ENCODE results near the gene ARHGEF39.
"Not testable (repeated sequence)": the region's sequence is repeated elsewhere in the genome, so short reads cannot be mapped to it uniquely, and the experiment has no call there.

ARHGEF39 gene

GRCh38 chr9:35643046-35643445 is 21.9 kb downstream of the ARHGEF39 start:
- Histone ChIP-seq H3K27me3 (replicated peaks; ENCODE audit: control insufficient read depth, insufficient read depth, low read length) (no peaks in the 10 kb centered on the region), H3K9ac (ENCODE audit: low read length) (no peak overlapping the region), H3K4me3 (ENCODE audit: low read length) (no peak overlapping the region), H3K36me3 (ENCODE audit: control insufficient read depth, insufficient read depth, low read length, severe bottlenecking) (no peaks in the 10 kb centered on the region), H3K4me1 (ENCODE audit: control insufficient read depth, insufficient read depth, low read length) (peaks cover 54% of the 10 kb centered on the region), H3K9me3 (ENCODE audit: control insufficient read depth, low read length) (no peaks in the 10 kb centered on the region)
- DNase-seq (ENCODE audit: low read depth), result no peak

GRCh38 chr9:35641478-35641877 is 23.5 kb downstream of the ARHGEF39 start:
- H3K4me1 ChIP-seq (ENCODE audit: control insufficient read depth, insufficient read depth, low read length), result peaks cover 42% of the 10 kb centered on the region
- H3K36me3 ChIP-seq (ENCODE audit: control insufficient read depth, insufficient read depth, low read length, severe bottlenecking); H3K4me3 ChIP-seq (ENCODE audit: low read length); H3K9me3 ChIP-seq (ENCODE audit: control insufficient read depth, low read length); H3K27me3 ChIP-seq (replicated peaks; ENCODE audit: control insufficient read depth, insufficient read depth, low read length); DNase-seq (ENCODE audit: low read depth); H3K9ac ChIP-seq (ENCODE audit: low read length): not testable (repeated sequence)

GRCh38 chr9:35640431-35640830 is 24.6 kb downstream of the ARHGEF39 start:
- H3K27me3 ChIP-seq (replicated peaks; ENCODE audit: control insufficient read depth, insufficient read depth, low read length); DNase-seq (ENCODE audit: low read depth); H3K36me3 ChIP-seq (ENCODE audit: control insufficient read depth, insufficient read depth, low read length, severe bottlenecking); H3K9ac ChIP-seq (ENCODE audit: low read length); H3K9me3 ChIP-seq (ENCODE audit: control insufficient read depth, low read length); H3K4me3 ChIP-seq (ENCODE audit: low read length): not testable (repeated sequence)
- H3K4me1 ChIP-seq (ENCODE audit: control insufficient read depth, insufficient read depth, low read length), result peaks cover 40% of the 10 kb centered on the region

GRCh38 chr9:35639631-35640030 is 25.4 kb downstream of the ARHGEF39 start:
- Histone ChIP-seq H3K27me3 (replicated peaks; ENCODE audit: control insufficient read depth, insufficient read depth, low read length) (no peaks in the 10 kb centered on the region), H3K9me3 (ENCODE audit: control insufficient read depth, low read length) (no peaks in the 10 kb centered on the region), H3K4me3 (ENCODE audit: low read length) (no peak overlapping the region), H3K36me3 (ENCODE audit: control insufficient read depth, insufficient read depth, low read length, severe bottlenecking) (no peaks in the 10 kb centered on the region), H3K4me1 (ENCODE audit: control insufficient read depth, insufficient read depth, low read length) (peaks cover 33% of the 10 kb centered on the region), H3K9ac (ENCODE audit: low read length) (no peak overlapping the region)
- no peak for DNase-seq (ENCODE audit: low read depth)

- not testable (repeated sequence) for H3K9me3 ChIP-seq (ENCODE audit: control insufficient read depth, low read length); H3K36me3 ChIP-seq (ENCODE audit: control insufficient read depth, insufficient read depth, low read length, severe bottlenecking); H3K27me3 ChIP-seq (replicated peaks; ENCODE audit: control insufficient read depth, insufficient read depth, low read length); H3K4me3 ChIP-seq (ENCODE audit: low read length); H3K9ac ChIP-seq (ENCODE audit: low read length); DNase-seq (ENCODE audit: low read depth)
- peaks cover 30% of the 10 kb centered on the region for H3K4me1 ChIP-seq (ENCODE audit: control insufficient read depth, insufficient read depth, low read length)
These were observed 25.8 kb downstream of the ARHGEF39 start for GRCh38 chr9:35639225-35639624.

- DNase-seq (ENCODE audit: low read depth); H3K9ac ChIP-seq (ENCODE audit: low read length); H3K4me3 ChIP-seq (ENCODE audit: low read length); H3K27me3 ChIP-seq (replicated peaks; ENCODE audit: control insufficient read depth, insufficient read depth, low read length); H3K36me3 ChIP-seq (ENCODE audit: control insufficient read depth, insufficient read depth, low read length, severe bottlenecking); H3K9me3 ChIP-seq (ENCODE audit: control insufficient read depth, low read length): not testable (repeated sequence)
- H3K4me1 ChIP-seq (ENCODE audit: control insufficient read depth, insufficient read depth, low read length), result peaks cover 25% of the 10 kb centered on the region
These were observed 26.2 kb downstream of the ARHGEF39 start for GRCh38 chr9:35638751-35639150.

- not testable (repeated sequence) for H3K9me3 ChIP-seq (ENCODE audit: control insufficient read depth, low read length); DNase-seq (ENCODE audit: low read depth); H3K4me3 ChIP-seq (ENCODE audit: low read length); H3K27me3 ChIP-seq (replicated peaks; ENCODE audit: control insufficient read depth, insufficient read depth, low read length); H3K9ac ChIP-seq (ENCODE audit: low read length); H3K36me3 ChIP-seq (ENCODE audit: control insufficient read depth, insufficient read depth, low read length, severe bottlenecking)
- peaks cover 17% of the 10 kb centered on the region for H3K4me1 ChIP-seq (ENCODE audit: control insufficient read depth, insufficient read depth, low read length)
These were observed 27.5 kb downstream of the ARHGEF39 start for GRCh38 chr9:35637427-35637955.

GRCh38 chr9:35636877-35637246 is 28.1 kb downstream of the ARHGEF39 start:
- not testable (repeated sequence) for H3K4me3 ChIP-seq (ENCODE audit: low read length); H3K9ac ChIP-seq (ENCODE audit: low read length); H3K27me3 ChIP-seq (replicated peaks; ENCODE audit: control insufficient read depth, insufficient read depth, low read length); H3K9me3 ChIP-seq (ENCODE audit: control insufficient read depth, low read length); DNase-seq (ENCODE audit: low read depth); H3K36me3 ChIP-seq (ENCODE audit: control insufficient read depth, insufficient read depth, low read length, severe bottlenecking)
- peaks cover 16% of the 10 kb centered on the region for H3K4me1 ChIP-seq (ENCODE audit: control insufficient read depth, insufficient read depth, low read length)

- H3K4me3 ChIP-seq (ENCODE audit: low read length), result no peak overlapping the region
- H3K9ac ChIP-seq (ENCODE audit: low read length), result no peak overlapping the region
- H3K36me3 ChIP-seq (ENCODE audit: control insufficient read depth, insufficient read depth, low read length, severe bottlenecking), result no peaks in the 10 kb centered on the region
- H3K27me3 ChIP-seq (replicated peaks; ENCODE audit: control insufficient read depth, insufficient read depth, low read length), result no peaks in the 10 kb centered on the region
- no peaks in the 10 kb centered on the region for H3K9me3 ChIP-seq (ENCODE audit: control insufficient read depth, low read length)
- DNase-seq (ENCODE audit: low read depth), result no peak
- peaks cover 16% of the 10 kb centered on the region for H3K4me1 ChIP-seq (ENCODE audit: control insufficient read depth, insufficient read depth, low read length)
These were observed 28.7 kb downstream of the ARHGEF39 start for GRCh38 chr9:35636135-35636876.

- DNase-seq (ENCODE audit: low read depth), result no peak
- no peaks in the 10 kb centered on the region for H3K27me3 ChIP-seq (replicated peaks; ENCODE audit: control insufficient read depth, insufficient read depth, low read length)
- no peak overlapping the region for H3K4me3 ChIP-seq (ENCODE audit: low read length)
- no peaks in the 10 kb centered on the region for H3K9me3 ChIP-seq (ENCODE audit: control insufficient read depth, low read length)
- no peak overlapping the region for H3K9ac ChIP-seq (ENCODE audit: low read length)
- peaks cover 16% of the 10 kb centered on the region for H3K4me1 ChIP-seq (ENCODE audit: control insufficient read depth, insufficient read depth, low read length)
- no peaks in the 10 kb centered on the region for H3K36me3 ChIP-seq (ENCODE audit: control insufficient read depth, insufficient read depth, low read length, severe bottlenecking)
These were observed 29.3 kb downstream of the ARHGEF39 start for GRCh38 chr9:35635730-35636129.

GRCh38 chr9:35629597-35629996 is 35.4 kb downstream of the ARHGEF39 start:
- no peaks in the 10 kb centered on the region for H3K27me3 ChIP-seq (replicated peaks; ENCODE audit: control insufficient read depth, insufficient read depth, low read length)
- no peaks in the 10 kb centered on the region for H3K9me3 ChIP-seq (ENCODE audit: control insufficient read depth, low read length)
- no peak overlapping the region for H3K4me3 ChIP-seq (ENCODE audit: low read length)
- no peak for DNase-seq (ENCODE audit: low read depth)
- H3K36me3 ChIP-seq (ENCODE audit: control insufficient read depth, insufficient read depth, low read length, severe bottlenecking), result no peaks in the 10 kb centered on the region
- H3K9ac ChIP-seq (ENCODE audit: low read length), result no peak overlapping the region
- peaks cover 6% of the 10 kb centered on the region for H3K4me1 ChIP-seq (ENCODE audit: control insufficient read depth, insufficient read depth, low read length)
